Heart right ventricle (tissue), 16 donors: Measurements from ENCODE around the gene SUN5. TPM values are rescaled to one million over a fixed set of nuclear protein-coding genes. Genes with fewer than 3 reads are reported as not detected.

Experiments
- ATAC-seq, 8 donors: fragments of 200-7000 bp; cut with Tn5 transposase; one replicate each; pipeline ENCODE4 v1.9.1; 2020; ENCODE audit warnings: mild to moderate bottlenecking in 8 of 8, moderate library complexity in 8 of 8, moderate number of reproducible peaks in 1 of 8
- DNase-seq, 2 donors: peaks; one replicate each; pipeline ENCODE4 v3.0.0-alpha.2; 2020
- H3K27ac ChIP-seq, 10 donors: fragments of 200-600 bp; sonication (generic) in 2 of 10; one replicate each; pipeline versions ENCODE4 v1.5.0 to v1.8.0; 2020 to 2022; ENCODE audit warnings: mild to moderate bottlenecking in 3 of 10
- H3K27me3 ChIP-seq, 7 donors: fragments of 200-600 bp; one replicate each; pipeline ENCODE4 v1.8.0; 2021 to 2022; ENCODE audit warnings: mild to moderate bottlenecking in 2 of 7
- H3K36me3 ChIP-seq, 9 donors: fragments of 200-600 bp; sonication (generic) in 1 of 9; one replicate each; pipeline versions ENCODE4 v1.5.0 to v1.8.0; 2020 to 2022; ENCODE audit warnings: mild to moderate bottlenecking in 2 of 9
- H3K4me1 ChIP-seq, 9 donors: fragments of 200-600 bp; sonication (generic) in 1 of 9; one replicate each; pipeline versions ENCODE4 v1.5.0 to v1.8.0; 2020 to 2022; ENCODE audit warnings: mild to moderate bottlenecking in 4 of 9
- H3K4me3 ChIP-seq, 10 donors: fragments of 200-600 bp; sonication (generic) in 2 of 10; one replicate each; pipeline versions ENCODE4 v1.5.0 to v1.8.0; 2020 to 2022; ENCODE audit warnings: mild to moderate bottlenecking in 7 of 10, moderate library complexity in 2 of 10
- H3K9me3 ChIP-seq, 11 donors: fragments of 200-600 bp in 10 of 11; sonication (generic) in 2 of 11; one replicate each; pipeline versions ENCODE4 v1.5.0 to v1.8.0; 2013 to 2022; ENCODE audit warnings: mild to moderate bottlenecking in 2 of 11, control low read depth in 1 of 11, moderate library complexity in 1 of 11
- CTCF ChIP-seq, 9 donors: fragments of 200-600 bp; sonication (generic) in 2 of 9; IDR thresholded peaks; one replicate each; pipeline versions ENCODE4 v1.5.0 to v1.8.0; 2021 to 2022; ENCODE audit warnings: antibody characterized with exemption in 9 of 9, mild to moderate bottlenecking in 5 of 9, moderate library complexity in 1 of 9
- WGBS, 2 donors: extraction: QIAGEN DNeasy Blood & Tissue Kit; methylation state at CpG; one replicate each; pipeline ENCODE4 v1.1.7; 2013; ENCODE audit warnings: inconsistent platforms in 1 of 2; 5-methylcytosine and 5-hydroxymethylcytosine counted together
- intact Hi-C, 10 donors: fragments of 100-400 bp; cut with DNase I; formaldehyde crosslinking; loops; one replicate each; pipeline versions ENCODE4 v1.11.1 to v1.14.2; 2022
- polyA plus RNA-seq, 2 donors: library from polyadenylated mRNA; stranded (reverse); fragments of 200-250 nt; gene quantifications; one replicate each; pipeline ENCODE4 v1.2.3, GENCODE V29; 2013
- total RNA-seq, 10 donors: library from RNA; stranded (reverse); fragmentation: NEBNext Ultra II Directional in 3 of 10; extraction: Animal tissue kit (Norgen Biotek cat#: 25700) in 3 of 10; gene quantifications; one replicate each; pipeline versions ENCODE4 v1.2.1 to v1.2.4, GENCODE V29; 2021 to 2023
- donor health status: Arrhythmogenic right ventricular cardiomyopathy.
- donor health status: ischemic (EF 13 %, LVEDD 7.1; RV severe dilation, severe dysfunction).
- donor health status: healthy with polysubstance abuse.
- donor health status: DM: no; HTN: yes; CAD: no.
- donor health status: DM: no; HTN: no; CAD: no.
- donor health status: ischemic (EF 25% LVEDD 6.9; RV normal size, moderate dysfunction).
- donor health status: ischemic (EF 25% LVEDD 5.7; RV mildly dilated, moderate dysfunction).
- donor health status: healthy.
- donor health status: DM: yes; HTN: yes; CAD: no.
- donor health status: Ischemic cardiomyopathy.
- donor health status: ischemic (EF 35%, LVEDD 5.7; RV mildly dilated, moderate dysfunction).
- donor health status: nonischemic (EF 11% LVEDD 7.7; RV severe dilation, severe dysfunction).
- donor health status: DM: yes; HTN: yes; CAD: no.
- donor health status: PGD.
- donor health status: ischemic (EF 29% LVEDD 5.4; RV normal size, mild dysfunction).
- donor health status: nonischemic (EF 23%, LVEDD 6.1; RV moderate dilation, normal function).

SUN5 gene
- total and polyA plus RNA-seq, 12 donors = not detected

GRCh38 chr20:32973077-32973717 lies 31.0 kb downstream of the SUN5 start:
- H3K27ac ChIP-seq = no peak overlapping the region
- 83 to 84% methylated on average over 10 of the region's 10 CpGs for WGBS, 2 donors
- H3K4me3 ChIP-seq = no peak overlapping the region
- H3K9me3 ChIP-seq = no peaks in the 10 kb centered on the region
- ATAC-seq (no peak), DNase-seq (no peak)
- H3K36me3 ChIP-seq = no peaks in the 10 kb centered on the region
- H3K4me1 ChIP-seq = peaks cover 0 to 27% (median 8%) of the 10 kb centered on the region in 9 donors
- no peaks in the 10 kb centered on the region for H3K27me3 ChIP-seq
- intact Hi-C loops = no loop called here
- no peak for TF ChIP-seq CTCF (IDR thresholded peaks at IDR 0.05)

GRCh38 chr20:32972181-32973076 lies 31.8 kb downstream of the SUN5 start:
- DNase-seq (no peak), ATAC-seq (peak in 2 of 8 donors; percentile 19 to 35)
- Histone ChIP-seq H3K4me1 (peaks cover 0 to 27% (median 8%) of the 10 kb centered on the region in 9 donors), H3K36me3 (no peaks in the 10 kb centered on the region), H3K9me3 (no peaks in the 10 kb centered on the region), H3K27me3 (no peaks in the 10 kb centered on the region), H3K27ac (peak overlapping the region in 5 of 10 donors; percentile 38 to 79 (median 46)), H3K4me3 (no peak overlapping the region)
- no peak for TF ChIP-seq CTCF (IDR thresholded peaks at IDR 0.05)
- WGBS, 2 donors = 75 to 76% methylated on average over 13 of the region's 13 CpGs
- intact Hi-C loops = no loop called here

GRCh38 chr20:32971703-32972161 lies 32.5 kb downstream of the SUN5 start:
- intact Hi-C loops = no loop called here
- no peaks in the 10 kb centered on the region for H3K36me3 ChIP-seq
- peaks cover 0 to 27% (median 8%) of the 10 kb centered on the region in 9 donors for H3K4me1 ChIP-seq
- DNase-seq = no peak
- H3K27ac ChIP-seq = peak overlapping the region in 7 of 10 donors; percentile 19 to 79 (median 46)
- no peaks in the 10 kb centered on the region for H3K27me3 ChIP-seq
- no peak for TF ChIP-seq CTCF (IDR thresholded peaks at IDR 0.05)
- WGBS, 2 donors = 23 to 33% methylated on average over 6 of the region's 6 CpGs
- no peaks in the 10 kb centered on the region for H3K9me3 ChIP-seq
- H3K4me3 ChIP-seq = no peak overlapping the region
- peak in 4 of 8 donors; percentile 22 to 75 (median 34) for ATAC-seq

- Histone ChIP-seq H3K4me3 (no peak overlapping the region), H3K27me3 (no peaks in the 10 kb centered on the region), H3K9me3 (no peaks in the 10 kb centered on the region), H3K4me1 (peaks cover 0 to 29% (median 8%) of the 10 kb centered on the region in 9 donors), H3K36me3 (no peaks in the 10 kb centered on the region), H3K27ac (peak overlapping the region in 2 of 10 donors; percentile 42 to 79)
- ATAC-seq = no peak
- DNase-seq = no peak
- WGBS, 2 donors = 94 to 100% methylated on average over 2 of the region's 2 CpGs
- no peak for TF ChIP-seq CTCF (IDR thresholded peaks at IDR 0.05)
- intact Hi-C loops = no loop called here
Measured at GRCh38 chr20:32970973-32971300, 33.3 kb downstream of the SUN5 start.
